Skeletal muscle cell (primary cell): ENCODE measurements around the gene RNU7-1.
A peak's percentile ranks its signal among the peaks of the same experiment; 100 is the strongest.
"Not testable (repeated sequence)": the region's sequence is repeated elsewhere in the genome, so short reads cannot be mapped to it uniquely, and the experiment has no call there.

Experiments
- DNase-seq: peaks from one replicate; pipeline ENCODE4 v3.0.0-alpha.2; 2010; ENCODE audit warnings: low read depth
- H3K4me3 ChIP-seq: 2 replicates; pipeline ENCODE4 v1.5.1; 2011; ENCODE audit warnings: low read depth, mild to moderate bottlenecking, control low read depth, low read length, moderate library complexity

Gene RNU7-1

DNA sequence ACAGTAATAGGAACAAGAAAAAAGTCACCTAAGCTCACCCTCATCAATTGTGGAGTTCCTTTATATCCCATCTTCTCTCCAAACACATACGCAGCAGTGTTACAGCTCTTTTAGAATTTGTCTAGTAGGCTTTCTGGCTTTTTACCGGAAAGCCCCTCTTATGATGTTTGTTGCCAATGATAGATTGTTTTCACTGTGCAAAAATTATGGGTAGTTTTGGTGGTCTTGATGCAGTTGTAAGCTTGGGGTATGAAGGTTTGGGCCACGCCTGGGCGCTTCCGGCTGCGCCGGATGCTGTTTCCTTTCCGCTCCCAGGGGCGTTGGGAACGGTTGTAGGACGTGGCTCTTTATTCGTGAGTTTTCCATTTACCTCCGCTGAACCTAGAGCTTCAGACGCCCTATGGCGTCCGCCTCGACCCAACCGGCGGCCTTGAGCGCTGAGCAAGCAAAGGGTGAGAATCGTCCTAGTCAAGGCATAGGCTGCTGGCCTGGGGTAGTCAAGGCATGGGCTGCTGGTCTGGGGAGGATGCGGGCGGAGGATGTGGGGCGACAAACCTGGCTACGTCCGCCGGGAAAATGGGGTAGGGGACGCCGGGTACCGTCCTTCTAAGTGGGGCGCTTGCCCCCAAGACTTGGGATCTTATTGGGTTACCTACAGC lies at the start of gene RNU7-1, which contains the start of gene C12orf57:
RNU7-1 (plus strand) TSS at position 95 of the 659 bp plus-strand sequence.
C12orf57 (plus strand) TSS at position 301 of the 659 bp plus-strand sequence; CDS start at position 401, 100 bp downstream.
- peak; percentile 67 for DNase-seq
- peak within 1 kb of the TSS; percentile 72 for H3K4me3 ChIP-seq

DNA sequence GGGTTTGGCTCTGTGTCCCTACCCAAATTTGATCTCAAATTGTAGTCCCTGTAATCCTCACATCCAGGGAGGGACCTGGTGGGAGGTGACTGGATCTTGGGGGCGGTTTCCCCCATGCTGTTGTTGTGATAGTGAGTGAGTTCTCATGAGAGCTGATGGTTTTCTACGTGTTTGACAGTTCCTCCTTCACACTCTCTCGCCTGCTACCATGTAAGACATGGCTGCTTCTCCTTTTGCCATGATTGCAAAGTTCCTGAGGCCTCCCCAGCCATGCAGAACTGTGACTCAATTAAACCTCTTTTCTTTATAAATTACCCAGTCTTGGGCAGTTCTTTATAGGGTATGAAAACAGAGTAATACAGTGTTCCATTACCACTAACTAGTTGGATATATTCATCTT lies 49.3 kb upstream of the RNU7-1 start:
- DNase-seq: no peak

DNA sequence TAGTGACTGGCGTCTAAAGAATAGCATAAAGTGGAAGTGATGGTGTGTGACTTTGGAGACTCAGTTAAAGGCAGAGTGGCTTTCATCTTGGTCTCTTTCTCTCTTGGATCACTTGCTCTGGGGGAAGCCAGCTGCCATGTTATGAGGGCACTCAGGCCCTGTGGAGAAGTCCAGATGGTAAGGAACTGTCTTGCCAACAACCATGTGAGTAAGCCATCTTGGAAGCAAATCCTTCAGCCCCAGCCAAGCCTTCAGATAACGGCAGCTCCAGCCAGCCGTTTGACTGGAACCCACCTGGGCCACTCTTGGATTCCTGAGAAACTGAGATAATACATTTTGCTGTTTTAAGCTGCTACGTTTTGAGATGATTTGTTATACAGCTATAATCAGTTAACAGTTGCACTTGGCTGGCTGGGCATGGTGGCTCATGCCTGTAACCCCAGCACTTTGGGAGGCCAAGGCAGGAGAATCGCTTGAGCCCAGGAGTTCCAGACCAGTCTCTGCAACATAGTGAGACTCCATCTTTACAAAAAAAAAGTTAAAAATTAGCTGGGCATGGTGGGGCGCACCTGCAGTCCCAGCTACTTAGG lies 46.7 kb upstream of the RNU7-1 start:
- no peak for DNase-seq
- H3K4me3 ChIP-seq: no peak overlapping the region

More for the DNA sequence above, 49.3 kb upstream of the RNU7-1 start:
- H3K4me3 ChIP-seq: no peak overlapping the region

DNA sequence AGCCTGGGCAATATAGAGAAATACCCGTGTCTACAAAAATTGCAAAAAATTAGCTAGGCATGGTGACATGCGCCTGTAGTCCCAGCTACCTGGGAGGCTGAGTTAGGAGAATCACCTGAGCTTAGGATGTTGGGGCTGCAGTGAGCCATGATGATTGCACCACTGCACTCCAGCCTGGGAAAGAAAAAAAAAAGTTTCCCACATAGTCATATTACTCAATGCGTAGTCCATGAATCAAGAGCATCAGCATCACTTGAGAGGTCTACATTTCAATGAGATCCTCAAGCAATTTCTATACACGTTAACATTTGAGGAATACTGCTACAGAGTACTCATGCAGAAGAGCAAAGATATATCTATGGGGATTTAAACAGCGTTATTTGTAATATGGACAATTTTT lies 44.2 kb upstream of the RNU7-1 start:
- no peak for DNase-seq

DNA sequence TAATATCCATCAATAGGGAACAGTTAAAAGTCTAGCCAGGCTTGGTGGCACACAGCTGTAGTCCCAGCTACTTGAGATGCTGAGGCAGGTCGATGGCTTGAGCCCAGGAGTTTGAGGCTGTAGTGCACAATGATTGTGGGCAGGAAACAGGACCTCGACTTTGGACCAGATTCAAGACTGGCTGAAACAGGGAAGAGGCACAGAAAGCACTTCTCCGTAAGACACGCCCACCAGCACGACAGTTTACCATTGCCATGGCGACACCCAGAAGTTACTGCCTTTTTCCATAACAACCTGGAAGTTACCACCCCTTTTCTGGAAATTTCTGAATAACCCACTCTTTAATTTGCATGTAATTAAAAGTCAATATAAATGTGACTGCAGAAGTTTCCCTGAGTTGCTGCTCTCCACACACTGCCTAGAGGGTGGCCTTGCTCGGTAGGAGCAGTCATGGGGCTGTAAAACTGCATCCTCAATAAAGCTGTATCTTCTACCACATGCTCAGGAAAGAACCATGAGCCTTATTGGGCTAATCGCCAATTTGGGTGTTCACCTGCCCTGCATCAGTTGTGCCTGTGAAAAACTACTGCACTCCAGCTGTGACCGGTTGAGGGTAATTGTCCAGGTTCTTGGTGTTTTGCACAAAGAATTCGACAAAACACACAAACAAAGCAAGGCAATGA lies 43.6 kb upstream of the RNU7-1 start:
- no peak for DNase-seq
- H3K4me3 ChIP-seq: no peak overlapping the region

More for the DNA sequence above, 44.2 kb upstream of the RNU7-1 start:
- no peak overlapping the region for H3K4me3 ChIP-seq

DNA sequence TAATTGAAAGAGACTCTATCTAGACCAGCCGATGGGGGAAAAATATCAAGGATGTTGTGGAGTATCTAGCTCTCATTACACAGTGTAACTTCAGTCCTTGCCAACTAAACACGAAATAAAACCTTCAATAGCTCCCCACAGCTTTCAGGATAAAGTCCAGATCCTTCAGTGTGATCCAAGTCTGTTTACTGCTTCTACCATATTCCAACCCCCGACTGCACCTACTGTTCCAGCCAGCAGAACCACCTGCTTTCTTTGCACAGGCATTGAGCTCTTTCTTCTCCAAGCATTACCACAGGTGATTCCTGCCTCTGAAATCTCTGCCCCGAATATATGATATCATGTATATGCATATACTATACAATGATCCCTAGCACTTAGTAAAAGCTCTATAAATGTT lies 41.2 kb upstream of the RNU7-1 start:
- H3K4me3 ChIP-seq: no peak overlapping the region
- DNase-seq: no peak

DNA sequence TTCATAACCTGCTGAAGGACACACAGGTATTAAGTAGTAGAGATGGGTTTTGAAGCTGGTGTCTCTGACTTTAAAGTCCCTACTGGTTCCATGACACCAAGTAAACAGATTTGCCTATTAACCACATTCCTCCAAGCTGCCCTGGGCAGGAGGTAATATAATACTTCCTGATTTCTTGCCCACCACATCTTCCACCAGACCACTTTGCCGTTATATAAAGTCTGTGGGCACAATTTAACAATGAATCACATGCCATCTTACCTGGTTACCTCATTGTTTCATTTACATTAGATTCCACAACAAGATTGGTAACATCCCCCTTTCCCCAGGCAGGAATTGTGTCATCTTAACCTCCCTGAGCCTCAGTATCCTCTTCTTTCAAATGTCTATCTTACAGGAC lies 39.9 kb upstream of the RNU7-1 start:
- no peak overlapping the region for H3K4me3 ChIP-seq
- no peak for DNase-seq

DNA sequence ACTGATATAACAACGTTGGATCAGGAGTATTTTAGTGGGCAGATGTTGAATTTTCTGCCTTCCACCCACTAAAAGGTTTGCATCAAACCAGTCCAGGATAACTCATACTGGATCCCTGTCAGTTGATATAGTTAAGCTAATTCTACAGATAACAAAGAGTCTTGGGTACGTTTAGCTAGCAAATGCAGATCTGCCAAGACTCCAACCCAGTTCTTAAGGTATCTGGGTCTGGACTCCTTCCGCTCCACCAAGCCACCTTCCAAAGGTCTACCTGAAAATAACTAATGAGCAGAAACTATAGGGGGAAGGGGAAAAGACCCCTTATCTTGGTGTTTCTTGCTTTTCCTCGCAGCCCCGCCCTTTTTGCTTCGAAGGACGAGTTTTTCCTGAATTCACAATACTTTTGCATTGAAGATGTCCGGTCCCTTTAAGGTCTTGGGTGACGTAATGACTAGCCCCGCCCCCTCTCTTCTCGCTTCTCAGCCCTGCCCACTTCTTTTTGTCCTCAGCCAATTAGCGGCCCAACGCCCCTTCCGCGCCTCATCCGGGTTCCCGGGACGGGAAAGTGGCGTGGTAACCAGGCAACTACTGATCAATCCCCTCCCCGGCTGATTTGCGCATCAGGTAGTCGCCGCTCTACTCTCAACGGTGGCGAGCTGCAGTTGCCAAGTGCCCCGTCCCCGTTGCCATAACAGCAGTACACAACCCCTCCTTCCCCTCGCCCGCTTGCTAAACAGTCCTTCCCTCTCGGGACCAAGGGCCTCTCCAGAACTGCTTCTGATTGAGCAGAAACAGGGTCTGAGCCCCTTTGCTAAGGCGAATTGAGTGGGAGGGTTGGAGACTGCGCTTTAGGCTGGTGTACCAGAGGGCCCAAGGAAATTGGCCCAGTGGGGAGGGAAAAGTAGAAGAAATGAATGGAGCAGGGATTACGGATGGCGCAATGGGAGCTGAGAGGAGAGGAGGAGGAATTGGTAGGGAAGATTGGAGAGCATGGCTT lies 39.0 kb upstream of the RNU7-1 start, which contains the start of gene LRRC23:
LRRC23 (plus strand) TSS at position 543 of the 997 bp plus-strand sequence. CDS start 812 bp downstream, outside the sequence.
- H3K4me3 ChIP-seq: peak within 1 kb of the TSS; percentile 80

DNA sequence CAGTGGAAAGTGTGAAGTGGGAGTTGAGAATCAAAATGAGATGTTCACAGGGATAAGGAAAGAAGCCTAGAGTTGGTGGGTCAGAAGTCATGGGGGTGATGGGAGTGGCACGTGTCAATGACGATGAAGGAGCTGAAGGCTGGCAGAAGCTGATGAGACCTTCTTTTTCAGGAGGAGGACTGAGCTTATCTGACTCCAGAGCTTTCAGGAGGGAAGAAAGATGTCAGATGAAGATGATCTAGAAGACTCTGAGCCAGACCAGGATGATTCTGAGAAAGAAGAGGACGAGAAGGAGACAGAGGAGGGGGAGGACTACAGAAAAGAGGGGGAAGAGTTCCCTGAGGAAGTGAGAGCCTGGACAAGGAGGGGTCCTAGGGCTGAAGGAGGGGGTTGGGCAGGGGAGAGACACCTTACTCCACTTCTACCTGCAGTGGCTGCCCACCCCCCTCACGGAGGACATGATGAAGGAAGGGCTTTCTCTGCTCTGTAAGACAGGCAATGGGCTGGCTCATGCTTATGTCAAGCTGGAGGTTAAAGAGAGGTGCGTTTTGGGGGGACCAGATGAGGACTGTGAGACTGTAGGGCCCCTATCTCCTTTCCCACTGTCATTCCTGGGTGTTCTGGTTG lies 38.1 kb upstream of the RNU7-1 start:
- DNase-seq: no peak
- H3K4me3 ChIP-seq: peak overlapping the region; percentile 80

More for the DNA sequence above, 39.0 kb upstream of the RNU7-1 start, which contains the start of gene LRRC23:
- DNase-seq: peak; percentile 81

DNA sequence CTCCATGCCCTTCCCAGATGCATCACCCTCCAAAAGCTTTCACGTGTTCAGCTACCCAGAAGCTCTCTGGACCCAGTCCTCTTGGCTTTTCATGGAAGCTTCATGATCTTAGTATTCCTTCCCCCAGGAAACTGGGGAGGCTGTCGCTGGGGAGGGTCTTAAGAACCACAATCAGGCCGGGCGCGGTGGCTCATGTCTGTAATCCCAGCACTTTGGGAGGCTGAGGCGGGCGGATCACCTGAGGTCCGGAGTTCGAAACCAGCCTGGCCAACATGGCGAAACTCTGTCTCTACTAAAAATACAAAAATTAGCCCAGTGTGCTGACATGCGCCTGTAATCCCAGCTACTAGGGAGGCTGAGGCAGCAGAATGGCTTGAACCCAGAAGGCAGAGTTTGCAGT lies 35.5 kb upstream of the RNU7-1 start:
- DNase-seq, H3K4me3 ChIP-seq: not testable (repeated sequence)

DNA sequence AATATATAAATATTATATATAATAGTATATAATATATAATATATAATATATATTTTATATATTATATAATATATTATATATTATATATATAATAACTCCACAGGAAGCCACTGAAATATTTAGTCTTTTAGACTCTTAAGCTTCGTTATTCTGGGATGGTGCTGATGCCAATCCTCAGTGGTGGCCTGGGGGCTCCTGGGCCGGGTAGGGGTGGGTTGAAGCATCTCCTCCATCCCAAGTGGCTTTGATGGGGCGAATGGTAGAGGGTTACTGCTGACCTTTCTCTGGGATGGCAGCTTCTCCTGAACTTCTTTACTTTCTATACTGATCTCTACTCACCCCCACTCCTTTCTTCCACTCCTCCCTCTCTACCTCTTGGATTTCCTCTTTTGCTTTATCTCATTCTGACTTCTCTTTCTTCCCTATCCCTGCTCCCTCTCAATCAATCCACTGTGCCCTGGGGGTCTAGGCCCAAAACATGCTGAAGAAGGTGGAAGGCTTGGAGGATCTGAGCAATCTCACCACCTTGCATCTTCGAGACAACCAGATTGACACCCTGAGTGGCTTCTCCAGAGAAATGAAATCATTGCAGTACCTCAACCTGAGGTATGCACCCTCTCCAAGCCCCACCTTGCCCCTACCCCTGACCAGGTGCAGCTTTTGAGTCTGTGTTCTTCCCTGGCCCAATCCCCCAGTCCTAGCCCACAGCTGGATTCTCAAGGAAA lies 34.0 kb upstream of the RNU7-1 start:
- no peak for DNase-seq
- H3K4me3 ChIP-seq: no peak overlapping the region

DNA sequence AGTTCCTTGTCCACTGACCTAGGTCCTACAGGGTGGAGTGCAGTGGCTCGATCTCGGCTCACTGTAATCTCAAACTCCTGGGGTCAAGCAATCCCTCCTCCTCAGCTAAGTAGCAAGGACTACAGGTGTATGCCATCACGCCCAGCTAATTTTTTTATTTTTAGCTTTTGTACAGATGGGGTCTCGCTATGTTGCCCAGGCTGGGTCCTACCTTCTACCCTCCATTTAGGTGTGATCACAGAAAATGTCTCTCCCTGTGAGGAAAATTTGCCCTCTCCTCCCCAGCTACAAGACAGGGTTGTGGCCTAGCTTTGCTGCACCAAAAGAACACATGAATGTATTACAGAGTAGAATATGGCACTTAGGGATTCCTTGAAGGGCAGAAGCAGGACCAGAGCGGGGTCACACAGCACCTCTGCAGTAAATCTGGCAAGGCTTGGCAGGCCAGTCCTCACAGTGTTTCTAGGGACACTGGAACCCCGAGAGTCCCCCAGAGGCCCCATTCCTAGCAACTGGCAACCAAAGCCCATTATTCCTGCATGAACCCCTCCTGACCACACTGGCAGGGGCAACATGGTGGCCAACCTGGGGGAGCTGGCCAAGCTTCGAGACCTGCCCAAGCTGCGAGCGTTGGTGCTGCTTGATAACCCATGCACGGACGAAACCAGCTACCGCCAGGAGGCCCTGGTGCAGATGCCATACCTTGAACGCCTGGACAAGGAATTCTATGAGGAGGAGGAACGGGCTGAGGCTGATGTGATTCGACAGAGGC lies 31.3 kb upstream of the RNU7-1 start:
- no peak for DNase-seq
- no peak overlapping the region for H3K4me3 ChIP-seq

DNA sequence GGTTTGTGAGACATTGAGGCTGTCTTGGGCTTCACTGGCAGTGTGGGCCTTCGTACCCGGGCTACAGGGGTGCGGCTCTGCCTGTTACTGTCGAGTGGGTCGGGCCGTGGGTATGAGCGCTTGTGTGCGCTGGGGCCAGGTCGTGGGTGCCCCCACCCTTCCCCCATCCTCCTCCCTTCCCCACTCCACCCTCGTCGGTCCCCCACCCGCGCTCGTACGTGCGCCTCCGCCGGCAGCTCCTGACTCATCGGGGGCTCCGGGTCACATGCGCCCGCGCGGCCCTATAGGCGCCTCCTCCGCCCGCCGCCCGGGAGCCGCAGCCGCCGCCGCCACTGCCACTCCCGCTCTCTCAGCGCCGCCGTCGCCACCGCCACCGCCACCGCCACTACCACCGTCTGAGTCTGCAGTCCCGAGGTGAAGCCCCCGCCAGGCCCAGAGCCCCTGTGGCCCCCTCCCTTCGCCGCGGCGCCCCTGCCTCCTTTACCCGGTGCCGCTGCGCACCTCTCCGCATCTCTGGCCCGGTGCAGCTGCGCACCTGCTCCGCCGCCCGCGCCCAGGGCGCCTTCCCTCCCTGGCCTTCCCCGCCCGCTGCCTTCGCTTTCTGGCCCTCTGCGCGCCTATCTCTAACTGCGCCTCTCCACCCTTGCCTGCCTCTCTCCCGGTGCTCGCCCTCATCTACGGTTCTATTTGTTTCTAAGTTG lies 29.2 kb upstream of the RNU7-1 start, which contains the start of gene ENO2:
ENO2 (plus strand) TSS at position 335 of the 701 bp plus-strand sequence. CDS start 1,253 bp downstream, outside the sequence.
- DNase-seq: no peak
- H3K4me3 ChIP-seq: peak within 1 kb of the TSS; percentile 83

DNA sequence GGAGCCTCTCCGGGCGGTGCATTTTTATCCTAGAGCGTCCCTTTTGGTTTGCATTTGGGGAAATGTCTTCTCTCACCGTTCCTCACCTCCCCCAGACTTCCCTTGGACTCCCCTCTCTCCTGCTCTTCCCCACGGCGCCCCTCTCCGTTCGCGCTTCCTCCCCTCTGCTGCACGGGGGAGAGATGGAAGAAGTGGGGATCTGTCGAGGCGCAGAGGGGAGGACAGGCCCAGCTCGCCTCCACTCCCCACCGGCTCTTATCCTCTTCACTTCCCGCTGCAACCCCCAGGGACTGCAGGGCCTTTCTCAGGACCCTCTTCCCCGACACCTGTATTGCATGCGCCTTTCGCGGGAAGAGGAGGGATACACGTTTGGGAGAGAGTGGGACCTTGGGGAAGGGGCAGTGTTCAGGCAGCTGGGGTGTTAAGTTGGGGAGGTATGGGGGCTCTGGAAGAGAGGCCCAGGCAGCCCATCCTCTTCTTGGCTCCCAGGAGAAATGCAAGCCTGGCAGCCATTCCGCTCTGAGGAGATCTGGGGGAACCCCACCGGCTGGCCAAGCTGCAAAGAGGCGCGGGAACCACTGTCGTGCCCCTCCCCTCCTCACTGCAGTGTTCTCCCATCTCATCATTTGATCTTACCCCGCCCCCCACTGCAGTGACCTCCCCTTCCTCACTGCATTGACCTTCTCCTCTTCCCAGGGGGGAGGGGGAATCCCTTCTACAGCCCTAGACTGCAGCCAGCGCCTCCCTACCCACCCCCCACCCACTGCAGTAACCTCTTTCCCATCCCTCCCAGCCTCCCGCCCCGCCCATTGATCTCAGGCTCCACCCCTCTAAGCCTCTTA lies 28.4 kb upstream of the RNU7-1 start:
- H3K4me3 ChIP-seq: peak overlapping the region; percentile 83
- DNase-seq: no peak

DNA sequence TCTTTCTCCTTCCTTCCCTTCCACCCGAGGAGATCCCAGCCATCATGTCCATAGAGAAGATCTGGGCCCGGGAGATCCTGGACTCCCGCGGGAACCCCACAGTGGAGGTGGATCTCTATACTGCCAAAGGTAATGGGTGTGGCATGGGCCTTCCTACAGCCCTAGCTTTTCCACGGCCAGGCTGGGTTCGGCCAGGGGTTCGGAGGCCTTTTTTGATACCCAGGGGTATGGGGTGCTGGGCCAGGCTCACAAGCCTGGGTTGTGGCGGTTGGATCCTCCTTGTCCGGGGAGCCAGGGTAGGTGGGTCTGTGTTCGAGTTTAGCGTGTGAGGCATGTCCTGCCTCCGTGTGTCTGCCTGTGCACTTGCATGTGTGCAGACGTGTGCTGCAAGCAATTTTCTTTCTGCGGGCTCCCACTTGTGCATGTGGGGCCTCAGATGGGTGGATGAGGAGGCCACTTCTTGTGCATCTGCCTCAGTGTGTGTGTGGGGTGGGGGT lies 27.8 kb upstream of the RNU7-1 start:
- H3K4me3 ChIP-seq: peak overlapping the region; percentile 83
- DNase-seq: no peak
